Inflammatory macrophage treated with lipopolysaccharide for 1 hour (primary cell): ENCODE results near the gene MRPL49.
"Not testable (repeated sequence)": the region's sequence is repeated elsewhere in the genome, so short reads cannot be mapped to it uniquely, and the experiment has no call there.

Source experiments
- DNase-seq, 2 donors: peaks; one replicate each; pipeline ENCODE4 v3.0.0-alpha.2; 2020 to 2022

MRPL49 gene

GRCh38 chr11:65172600-65172999, 50.5 kb downstream of the MRPL49 start:
- DNase-seq, result no peak

GRCh38 chr11:65174571-65175010, 52.5 kb downstream of the MRPL49 start:
- not testable (repeated sequence) for DNase-seq
